ENCODE results near the gene TCERG1. TPM values are rescaled to one million over a fixed set of nuclear protein-coding genes. Genes with fewer than 3 reads are reported as not detected.
"Not testable (repeated sequence)": the region's sequence is repeated elsewhere in the genome, so short reads cannot be mapped to it uniquely, and the experiment has no call there.

The TCERG1 gene
- total and polyA plus RNA-seq, 9 of the 15 experiments (the other 6 are each of a cell fraction or from before 2014, with no cell fraction given) = 50.3 to 148 (median 119) TPM

DNA sequence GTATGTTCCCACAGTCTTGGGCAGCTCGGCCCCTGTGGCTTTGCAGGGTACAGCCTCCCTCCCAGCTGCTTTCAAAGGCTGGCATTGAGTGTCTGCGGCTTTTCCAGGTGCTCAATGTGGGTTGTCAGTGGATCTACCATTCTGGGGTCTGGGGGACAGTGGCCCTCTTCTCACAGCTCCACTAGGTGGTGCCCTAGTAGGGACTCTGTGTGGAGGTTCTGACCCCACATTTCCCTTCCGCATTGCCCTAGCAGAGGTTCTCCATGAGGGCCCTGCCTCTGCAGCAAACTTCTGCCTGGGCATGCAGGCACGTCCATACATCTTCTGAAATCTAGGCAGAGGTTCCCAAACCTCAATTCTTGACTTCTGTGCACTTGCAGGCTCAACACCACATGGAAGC, 109.8 kb downstream of the TCERG1 start:
- BruUV-seq (replicated peaks); H3K27me3 ChIP-seq (ENCODE audit: control insufficient read depth in 2 of 2, insufficient read depth in 2 of 2, low read length in 2 of 2); H4K20me1 ChIP-seq (replicated peaks; ENCODE audit: control insufficient read depth, insufficient read depth, low read length); DNase-seq (ENCODE audit: extremely low read depth in 1 of 4, low spot score in 3 of 4); H3K9ac ChIP-seq (ENCODE audit: insufficient read depth in 1 of 2, low read depth in 2 of 2, low read length in 2 of 2); H2AFZ ChIP-seq (ENCODE audit: low read depth, low read length); POLR2A ChIA-PET; H3K79me2 ChIP-seq (ENCODE audit: control insufficient read depth, insufficient read depth, low read length); in situ Hi-C loops (cut with MboI); H3K9me3 ChIP-seq (replicated peaks; ENCODE audit: control insufficient read depth, insufficient read depth, low read depth, low read length); H3K4me1 ChIP-seq (replicated peaks in 1 of 2; ENCODE audit: control insufficient read depth in 2 of 2, insufficient read depth in 2 of 2, low read length in 2 of 2); intact Hi-C loops (cut with micrococcal nuclease); H3K4me3 ChIP-seq; H3K36me3 ChIP-seq (ENCODE audit: control insufficient read depth, insufficient read depth, low read length); FAIRE-seq; H3K4me2 ChIP-seq (ENCODE audit: insufficient read depth, low read length); H3K27ac ChIP-seq (ENCODE audit: extremely low read depth, low read depth, low read length); ATAC-seq; CTCF ChIA-PET (ENCODE audit: low intra/inter-chr PET ratio); H3K9me1 ChIP-seq (ENCODE audit: control insufficient read depth, insufficient read depth, low read length): not testable (repeated sequence)
- 0% methylated on average over 4 of the region's 4 CpGs for WGBS (ENCODE audit: insufficient coverage, low coverage, missing lambda C conversion rate)
- TF ChIP-seq, protein P1, sequence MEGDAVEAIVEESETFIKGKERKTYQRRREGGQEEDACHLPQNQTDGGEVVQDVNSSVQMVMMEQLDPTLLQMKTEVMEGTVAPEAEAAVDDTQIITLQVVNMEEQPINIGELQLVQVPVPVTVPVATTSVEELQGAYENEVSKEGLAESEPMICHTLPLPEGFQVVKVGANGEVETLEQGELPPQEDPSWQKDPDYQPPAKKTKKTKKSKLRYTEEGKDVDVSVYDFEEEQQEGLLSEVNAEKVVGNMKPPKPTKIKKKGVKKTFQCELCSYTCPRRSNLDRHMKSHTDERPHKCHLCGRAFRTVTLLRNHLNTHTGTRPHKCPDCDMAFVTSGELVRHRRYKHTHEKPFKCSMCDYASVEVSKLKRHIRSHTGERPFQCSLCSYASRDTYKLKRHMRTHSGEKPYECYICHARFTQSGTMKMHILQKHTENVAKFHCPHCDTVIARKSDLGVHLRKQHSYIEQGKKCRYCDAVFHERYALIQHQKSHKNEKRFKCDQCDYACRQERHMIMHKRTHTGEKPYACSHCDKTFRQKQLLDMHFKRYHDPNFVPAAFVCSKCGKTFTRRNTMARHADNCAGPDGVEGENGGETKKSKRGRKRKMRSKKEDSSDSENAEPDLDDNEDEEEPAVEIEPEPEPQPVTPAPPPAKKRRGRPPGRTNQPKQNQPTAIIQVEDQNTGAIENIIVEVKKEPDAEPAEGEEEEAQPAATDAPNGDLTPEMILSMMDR (IDR thresholded peaks at IDR 0.05 in 2 of 3, conservative IDR thresholded peaks at IDR 0.05 in 1 of 3; ENCODE audit: insufficient read depth in 2 of 3, low read depth in 1 of 3, low read length in 3 of 3) = peak in 2 of 3 experiments; percentile 10 to 25; a peak in 2 of 6 replicates

DNA sequence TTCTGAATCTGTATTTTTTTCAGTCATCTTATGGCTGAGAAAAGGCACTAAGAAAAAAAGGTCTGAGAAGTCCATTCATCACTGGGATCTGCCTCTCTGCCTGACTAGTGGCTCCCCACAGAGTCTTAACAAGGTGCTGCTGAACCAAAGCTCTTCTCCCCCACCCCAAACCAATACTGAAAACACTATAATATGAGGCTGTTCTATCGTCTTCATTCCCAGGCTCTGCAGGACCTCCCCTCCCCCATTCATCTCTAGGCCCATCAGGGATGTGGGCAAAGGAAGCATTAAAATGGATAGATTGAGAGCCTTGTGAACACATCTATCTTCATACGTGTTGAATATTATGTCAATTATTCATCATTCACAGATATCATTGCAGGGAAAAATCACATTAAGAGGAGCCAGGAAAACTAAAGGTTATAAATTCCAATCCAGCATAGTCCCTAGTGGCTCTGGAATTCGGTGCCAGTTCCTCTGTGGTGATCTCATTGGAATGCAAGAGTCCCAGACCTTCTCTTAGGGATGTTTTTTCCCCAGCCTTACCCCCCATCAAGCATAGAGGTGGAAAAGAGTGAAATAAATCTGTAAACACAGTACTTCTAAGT, 113.2 kb downstream of the TCERG1 start:
- Histone ChIP-seq H2AFZ (ENCODE audit: low read depth, low read length) (no peak overlapping the region), H3K4me2 (ENCODE audit: insufficient read depth, low read length) (no peak overlapping the region), H4K20me1 (replicated peaks; ENCODE audit: control insufficient read depth, insufficient read depth, low read length) (no peaks in the 10 kb centered on the region), H3K4me3 (no peak overlapping the region), H3K9me1 (ENCODE audit: control insufficient read depth, insufficient read depth, low read length) (no peaks in the 10 kb centered on the region), H3K36me3 (ENCODE audit: control insufficient read depth, insufficient read depth, low read length) (no peaks in the 10 kb centered on the region), H3K27ac (ENCODE audit: extremely low read depth, low read depth, low read length) (no peak overlapping the region), H3K79me2 (ENCODE audit: control insufficient read depth, insufficient read depth, low read length) (no peaks in the 10 kb centered on the region), H3K4me1 (replicated peaks in 1 of 2; ENCODE audit: control insufficient read depth in 2 of 2, insufficient read depth in 2 of 2, low read length in 2 of 2) (no peaks in the 10 kb centered on the region), H3K27me3 (ENCODE audit: control insufficient read depth in 2 of 2, insufficient read depth in 2 of 2, low read length in 2 of 2) (no peaks in the 10 kb centered on the region), H3K9ac (ENCODE audit: insufficient read depth in 1 of 2, low read depth in 2 of 2, low read length in 2 of 2) (no peak overlapping the region), H3K9me3 (replicated peaks; ENCODE audit: control insufficient read depth, insufficient read depth, low read depth, low read length) (no peaks in the 10 kb centered on the region)
- 0% methylated on average over 3 of the region's 3 CpGs for WGBS (ENCODE audit: insufficient coverage, low coverage, missing lambda C conversion rate)
- ChIA-PET POLR2A (no interaction called here), CTCF (ENCODE audit: low intra/inter-chr PET ratio) (no interaction called here)
- FAIRE-seq (no peak), DNase-seq (ENCODE audit: extremely low read depth in 1 of 4, low spot score in 3 of 4) (no peak), ATAC-seq (no peak)
- intact Hi-C loops (cut with micrococcal nuclease) = no loop called here
- no TSS peak for BruUV-seq (replicated peaks)
- TF ChIP-seq, protein P2, sequence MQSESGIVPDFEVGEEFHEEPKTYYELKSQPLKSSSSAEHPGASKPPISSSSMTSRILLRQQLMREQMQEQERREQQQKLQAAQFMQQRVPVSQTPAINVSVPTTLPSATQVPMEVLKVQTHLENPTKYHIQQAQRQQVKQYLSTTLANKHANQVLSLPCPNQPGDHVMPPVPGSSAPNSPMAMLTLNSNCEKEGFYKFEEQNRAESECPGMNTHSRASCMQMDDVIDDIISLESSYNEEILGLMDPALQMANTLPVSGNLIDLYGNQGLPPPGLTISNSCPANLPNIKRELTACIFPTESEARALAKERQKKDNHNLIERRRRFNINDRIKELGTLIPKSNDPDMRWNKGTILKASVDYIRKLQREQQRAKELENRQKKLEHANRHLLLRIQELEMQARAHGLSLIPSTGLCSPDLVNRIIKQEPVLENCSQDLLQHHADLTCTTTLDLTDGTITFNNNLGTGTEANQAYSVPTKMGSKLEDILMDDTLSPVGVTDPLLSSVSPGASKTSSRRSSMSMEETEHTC (IDR thresholded peaks at IDR 0.05) = no peak
- TF ChIP-seq, protein P3, sequence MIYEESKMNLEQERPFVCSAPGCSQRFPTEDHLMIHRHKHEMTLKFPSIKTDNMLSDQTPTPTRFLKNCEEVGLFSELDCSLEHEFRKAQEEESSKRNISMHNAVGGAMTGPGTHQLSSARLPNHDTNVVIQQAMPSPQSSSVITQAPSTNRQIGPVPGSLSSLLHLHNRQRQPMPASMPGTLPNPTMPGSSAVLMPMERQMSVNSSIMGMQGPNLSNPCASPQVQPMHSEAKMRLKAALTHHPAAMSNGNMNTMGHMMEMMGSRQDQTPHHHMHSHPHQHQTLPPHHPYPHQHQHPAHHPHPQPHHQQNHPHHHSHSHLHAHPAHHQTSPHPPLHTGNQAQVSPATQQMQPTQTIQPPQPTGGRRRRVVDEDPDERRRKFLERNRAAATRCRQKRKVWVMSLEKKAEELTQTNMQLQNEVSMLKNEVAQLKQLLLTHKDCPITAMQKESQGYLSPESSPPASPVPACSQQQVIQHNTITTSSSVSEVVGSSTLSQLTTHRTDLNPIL (CRISPR knock-in tag; IDR thresholded peaks at IDR 0.05) = no peak
- in situ Hi-C loops (cut with MboI) = no loop called here
